ENCODE data around the gene CCBE1.

DNA sequence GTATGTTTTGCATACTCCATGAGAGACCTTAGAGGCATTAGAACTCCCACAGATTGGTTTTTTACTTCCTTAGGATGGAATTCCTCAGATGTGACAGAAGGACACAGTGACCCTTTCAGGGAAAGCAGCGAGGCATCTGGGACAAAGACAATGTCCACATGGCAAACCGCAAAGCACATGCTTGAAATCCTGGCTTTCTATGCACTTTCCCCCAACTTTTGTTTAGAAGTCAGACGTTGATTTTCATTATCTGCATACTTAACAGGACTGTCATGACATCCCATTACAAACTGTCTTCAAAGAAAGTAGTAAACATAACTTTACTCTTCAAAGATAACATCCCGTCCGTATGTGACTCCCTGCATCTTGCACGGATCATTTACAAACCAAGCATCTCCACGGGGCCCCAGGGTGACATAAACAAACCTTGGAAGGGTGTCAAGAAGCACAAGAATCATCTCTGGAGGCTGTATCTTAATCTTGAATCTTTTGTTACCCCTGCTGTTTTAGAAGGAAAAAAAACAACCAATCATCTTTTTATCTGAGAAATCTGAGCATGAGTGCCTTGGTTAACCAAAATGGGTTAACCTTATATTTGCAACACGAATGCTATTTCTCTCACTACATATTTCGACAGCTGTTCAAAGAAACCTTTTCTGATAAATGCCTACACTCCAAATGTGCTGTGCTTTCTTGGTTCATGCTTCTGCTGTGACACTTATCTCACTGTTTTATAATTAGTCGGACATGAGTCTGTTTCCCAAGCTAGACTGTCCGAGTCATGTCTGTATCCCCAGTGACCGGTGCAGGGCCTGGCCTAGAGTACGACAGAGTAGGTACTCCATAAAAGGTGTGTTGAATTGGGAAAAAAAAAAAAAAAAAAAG, 90.8 kb downstream of the CCBE1 start:
- TF ChIP-seq, protein P1, sequence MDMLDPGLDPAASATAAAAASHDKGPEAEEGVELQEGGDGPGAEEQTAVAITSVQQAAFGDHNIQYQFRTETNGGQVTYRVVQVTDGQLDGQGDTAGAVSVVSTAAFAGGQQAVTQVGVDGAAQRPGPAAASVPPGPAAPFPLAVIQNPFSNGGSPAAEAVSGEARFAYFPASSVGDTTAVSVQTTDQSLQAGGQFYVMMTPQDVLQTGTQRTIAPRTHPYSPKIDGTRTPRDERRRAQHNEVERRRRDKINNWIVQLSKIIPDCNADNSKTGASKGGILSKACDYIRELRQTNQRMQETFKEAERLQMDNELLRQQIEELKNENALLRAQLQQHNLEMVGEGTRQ (IDR thresholded peaks at IDR 0.05) = no peak
- TF ChIP-seq, protein P2, sequence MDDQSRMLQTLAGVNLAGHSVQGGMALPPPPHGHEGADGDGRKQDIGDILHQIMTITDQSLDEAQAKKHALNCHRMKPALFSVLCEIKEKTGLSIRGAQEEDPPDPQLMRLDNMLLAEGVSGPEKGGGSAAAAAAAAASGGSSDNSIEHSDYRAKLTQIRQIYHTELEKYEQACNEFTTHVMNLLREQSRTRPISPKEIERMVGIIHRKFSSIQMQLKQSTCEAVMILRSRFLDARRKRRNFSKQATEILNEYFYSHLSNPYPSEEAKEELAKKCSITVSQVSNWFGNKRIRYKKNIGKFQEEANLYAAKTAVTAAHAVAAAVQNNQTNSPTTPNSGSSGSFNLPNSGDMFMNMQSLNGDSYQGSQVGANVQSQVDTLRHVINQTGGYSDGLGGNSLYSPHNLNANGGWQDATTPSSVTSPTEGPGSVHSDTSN (IDR thresholded peaks at IDR 0.05) = no peak
